Gastrocnemius medialis (tissue), 4 donors: ENCODE results near the gene INHA. TPM values are rescaled to one million over a fixed set of nuclear protein-coding genes. Genes with fewer than 3 reads are reported as not detected.
A peak's percentile ranks its signal among the peaks of the same experiment; 100 is the strongest.

Source experiments
- ATAC-seq, 2 donors: fragments of 150-250 bp; one replicate each; pipeline ENCODE4 v1.9.1; 2016
- DNase-seq, 2 donors: peaks; one replicate each; pipeline ENCODE4 v3.0.0-alpha.2; 2019
- H3K27ac ChIP-seq, 4 donors: fragments of 200-600 bp; sonication (generic); 1 replicate in 1 of 4; 2 replicates in 3 of 4; pipeline ENCODE4 v1.5.1; 2016 to 2018; ENCODE audit warnings: mild to moderate bottlenecking in 2 of 4, moderate library complexity in 1 of 4
- H3K27me3 ChIP-seq, 3 donors: fragments of 200-600 bp; sonication (generic) in 2 of 3; 1 replicate in 1 of 3; 2 replicates in 2 of 3; pipeline versions ENCODE4 v1.5.1 to v1.6.0; 2016 to 2019; ENCODE audit warnings: mild to moderate bottlenecking in 1 of 3, moderate library complexity in 1 of 3
- H3K36me3 ChIP-seq, 2 donors: fragments of 200-600 bp; sonication (generic) in 1 of 2; one replicate each; pipeline ENCODE4 v1.5.1; 2017 to 2018
- H3K4me1 ChIP-seq, 2 donors: fragments of 200-600 bp; sonication (generic) in 1 of 2; one replicate each; pipeline ENCODE4 v1.5.1; 2016 to 2017; ENCODE audit warnings: mild to moderate bottlenecking in 2 of 2
- H3K4me3 ChIP-seq, 4 donors: fragments of 200-600 bp; sonication (generic) in 3 of 4; 1 replicate in 1 of 4; 2 replicates in 3 of 4; pipeline ENCODE4 v1.5.1; 2016 to 2019; ENCODE audit warnings: mild to moderate bottlenecking in 2 of 4
- H3K9me3 ChIP-seq, 3 donors: fragments of 200-600 bp; sonication (generic) in 2 of 3; 1 replicate in 1 of 3; 2 replicates in 2 of 3; pipeline ENCODE4 v1.5.1; 2016 to 2019
- CTCF ChIP-seq, 5 experiments: fragments of 450-650 bp in 3 of 5; fragments of 200-600 bp in 2 of 5; sonication (generic) in 2 of 5; IDR thresholded peaks in 4 of 5; conservative IDR thresholded peaks in 1 of 5; 1 replicate in 4 of 5; 2 replicates in 1 of 5; pipeline ENCODE4 v1.5.1; 2016 to 2019; ENCODE audit warnings: antibody characterized with exemption in 5 of 5, mild to moderate bottlenecking in 3 of 5, moderate library complexity in 3 of 5
- POLR2A ChIP-seq, 2 donors: fragments of 450-650 bp; IDR thresholded peaks; one replicate each; pipeline ENCODE4 v1.6.1; 2017; ENCODE audit warnings: antibody characterized with exemption in 2 of 2, mild to moderate bottlenecking in 2 of 2, moderate library complexity in 2 of 2
- in situ Hi-C, 4 donors: fragments of 200-750 bp; cut with MboI; loops; one replicate each; pipeline versions ENCODE4 v1.15.0 to v1.8.0; 2017; ENCODE audit warnings: low sequenced_read_pairs in 4 of 4
- intact Hi-C: fragments of 100-400 bp; cut with DNase I; formaldehyde crosslinking; loops from one replicate; pipeline ENCODE4 v1.15.1; 2023; ENCODE audit warnings: low total_unique reads
- total RNA-seq, 4 donors: library from RNA; depleted of rRNA; stranded (reverse); fragments of >200 nt; gene quantifications; one replicate each; pipeline versions ENCODE4 v1.1.0 to v1.2.3, GENCODE V29; 2016

Gene INHA
- total RNA-seq, 4 donors from 2014 or later: 0.29 to 3.5 TPM; not detected in 2

GRCh38 chr2:219526320-219527075 lies 45.6 kb upstream of the INHA start:
- no peak overlapping the region for H3K27ac ChIP-seq
- in situ Hi-C loops: loop anchor here (5.0 to 25.0 kb wide), 4 partner anchors 34 to 239 kb away; partner anchors contain the start of gene DNAJB2 (in 1 of the 4)
- no peak for DNase-seq

GRCh38 chr2:219527076-219527394 lies 45.1 kb upstream of the INHA start:
- DNase-seq: no peak
- intact Hi-C loops (no loop called here), in situ Hi-C loops (loop anchor here (5.0 to 25.0 kb wide), 4 partner anchors 35 to 240 kb away; partner anchors contain the start of gene DNAJB2 (in 1 of the 4))
- Histone ChIP-seq H3K9me3 (no peaks in the 10 kb centered on the region), H3K36me3 (no peaks in the 10 kb centered on the region), H3K4me1 (peaks cover 3 to 6% of the 10 kb centered on the region in 2 donors), H3K4me3 (no peak overlapping the region), H3K27me3 (peaks cover 21 to 31% (median 23%) of the 10 kb centered on the region in 3 donors), H3K27ac (no peak overlapping the region)
- ATAC-seq: no peak
- TF ChIP-seq POLR2A (IDR thresholded peaks at IDR 0.05) (no peak), CTCF (IDR thresholded peaks at IDR 0.05 in 4 of 5, conservative IDR thresholded peaks at IDR 0.05 in 1 of 5) (no peak)

More at GRCh38 chr2:219526320-219527075, 45.6 kb upstream of the INHA start:
- ATAC-seq: no peak
- H3K27me3 ChIP-seq: peaks cover 23 to 34% (median 25%) of the 10 kb centered on the region in 3 donors
- no peaks in the 10 kb centered on the region for H3K36me3 ChIP-seq
- H3K4me3 ChIP-seq: no peak overlapping the region
- H3K9me3 ChIP-seq: no peaks in the 10 kb centered on the region
- peaks cover 3 to 6% of the 10 kb centered on the region in 2 donors for H3K4me1 ChIP-seq
- TF ChIP-seq POLR2A (IDR thresholded peaks at IDR 0.05) (no peak), CTCF (IDR thresholded peaks at IDR 0.05 in 4 of 5, conservative IDR thresholded peaks at IDR 0.05 in 1 of 5) (no peak)
- intact Hi-C loops: no loop called here

- ATAC-seq: no peak
- TF ChIP-seq POLR2A (IDR thresholded peaks at IDR 0.05) (no peak), CTCF (IDR thresholded peaks at IDR 0.05 in 4 of 5, conservative IDR thresholded peaks at IDR 0.05 in 1 of 5) (no peak)
- no peak overlapping the region for H3K4me3 ChIP-seq
- H3K27me3 ChIP-seq: peaks cover 17 to 29% (median 19%) of the 10 kb centered on the region in 3 donors
- no peak overlapping the region for H3K27ac ChIP-seq
- H3K4me1 ChIP-seq: peaks cover 2 to 3% of the 10 kb centered on the region in 2 donors
- intact Hi-C loops: no loop called here
- H3K36me3 ChIP-seq: no peaks in the 10 kb centered on the region
- in situ Hi-C loops: loop anchor here (5.0 to 25.0 kb wide), 4 partner anchors 35 to 240 kb away; partner anchors contain the start of gene DNAJB2 (in 1 of the 4)
- DNase-seq: no peak
- no peaks in the 10 kb centered on the region for H3K9me3 ChIP-seq
Observed at GRCh38 chr2:219527472-219527871, 44.6 kb upstream of the INHA start.

GRCh38 chr2:219530048-219530963 lies 41.8 kb upstream of the INHA start:
- Histone ChIP-seq H3K27ac (no peak overlapping the region), H3K4me3 (peak overlapping the region in 1 of 4 donors; percentile 40), H3K4me1 (no peaks in the 10 kb centered on the region), H3K27me3 (peaks cover 0 to 2% (median 0%) of the 10 kb centered on the region in 3 donors), H3K36me3 (no peaks in the 10 kb centered on the region), H3K9me3 (no peaks in the 10 kb centered on the region)
- TF ChIP-seq CTCF (IDR thresholded peaks at IDR 0.05 in 4 of 5, conservative IDR thresholded peaks at IDR 0.05 in 1 of 5): peak; percentile 97 to 99 (median 98)
- TF ChIP-seq POLR2A (IDR thresholded peaks at IDR 0.05): no peak
- intact Hi-C loops: loop anchor here (1.0 to 10.0 kb wide), 6 partner anchors 21 to 236 kb away; no protein-coding TSS in a partner anchor
- ATAC-seq (peak; percentile 91 to 96), DNase-seq (peak; percentile 74 to 76)
- in situ Hi-C loops: loop anchor here in 3 of 4 donors (5.0 to 25.0 kb wide), 3 partner anchors 114 to 243 kb away; partner anchors contain the start of gene DNAJB2 (in 1 of the 3)
